Activated CD4-positive, alpha-beta T cell treated with anti-CD3 and anti-CD28 coated beads, Interleukin-2, Interleukin-6, amounts not matched to agents 100 ng/mL and 50 ng/mL, durations not matched to agents 16 hours and 8 hours (primary cell): ENCODE results near the gene PCSK6.

ENCODE experiments used
- DNase-seq: peaks from one replicate; pipeline ENCODE4 v3.0.0-alpha.2; 2020

Gene PCSK6

DNA sequence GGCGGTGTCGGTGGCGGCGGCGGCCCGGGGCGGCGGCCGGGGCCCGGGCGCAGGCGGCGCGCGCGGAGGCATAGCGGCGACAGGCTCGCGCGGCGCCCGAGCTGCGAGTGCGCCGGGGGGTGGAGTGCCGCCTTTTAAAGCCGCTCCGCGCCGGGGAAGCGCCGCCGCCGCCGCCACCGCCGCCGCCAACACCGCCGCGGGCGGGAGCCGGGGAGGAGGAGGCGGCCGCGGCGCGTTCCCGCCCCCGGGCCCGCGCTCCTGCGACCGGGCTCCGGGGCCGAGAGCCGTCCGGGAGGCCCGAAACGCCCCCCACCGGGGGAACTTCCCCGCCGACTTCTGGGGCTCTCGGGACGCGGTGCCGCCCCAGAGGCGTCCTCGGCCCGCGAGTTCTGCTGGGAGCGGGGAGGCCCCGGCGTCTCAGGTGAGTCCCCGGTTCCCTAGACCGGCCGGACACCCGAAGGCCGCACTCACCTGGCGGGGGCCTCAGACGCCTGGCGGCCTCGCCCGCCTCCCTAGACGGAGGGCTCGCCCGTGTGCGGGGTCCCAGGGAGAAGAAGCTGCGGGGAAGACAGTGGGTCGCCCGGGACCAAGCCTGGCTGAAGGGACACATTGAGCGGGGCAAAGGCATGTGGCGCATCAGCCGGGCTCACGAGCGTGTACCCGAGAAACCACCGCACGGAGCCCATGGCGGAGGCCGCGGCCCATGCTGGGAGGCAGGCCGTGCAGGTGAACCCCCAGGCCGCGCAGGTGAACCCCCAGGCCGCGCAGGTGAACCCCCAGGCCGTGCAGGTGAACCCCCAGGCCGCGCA is at the start of gene PCSK6:
TSS of gene PCSK6 (minus strand) at position 109 of the 809 bp plus-strand sequence. CDS start at position 72, 37 bp downstream.
- peak; percentile 23 for DNase-seq

DNA sequence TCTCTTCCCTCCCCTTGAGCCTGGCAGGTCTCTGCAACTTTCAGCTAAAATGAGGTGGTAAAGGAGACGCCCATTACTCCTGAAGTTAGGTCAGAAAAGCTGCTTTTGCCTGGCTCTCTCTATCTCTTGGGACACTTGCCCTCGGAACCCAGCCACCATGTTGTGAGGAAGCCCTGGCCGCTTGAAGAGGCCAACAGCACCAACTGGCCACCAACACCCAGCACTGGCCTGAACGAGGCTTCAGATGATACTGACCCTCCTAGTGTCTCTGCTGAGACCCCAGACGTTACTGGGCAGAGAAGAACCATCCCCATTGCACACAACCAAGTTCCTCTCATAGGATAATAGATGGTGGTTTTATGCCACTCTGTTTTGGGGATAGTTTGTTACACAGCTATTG is 49.5 kb upstream of the PCSK6 start:
- DNase-seq: no peak

DNA sequence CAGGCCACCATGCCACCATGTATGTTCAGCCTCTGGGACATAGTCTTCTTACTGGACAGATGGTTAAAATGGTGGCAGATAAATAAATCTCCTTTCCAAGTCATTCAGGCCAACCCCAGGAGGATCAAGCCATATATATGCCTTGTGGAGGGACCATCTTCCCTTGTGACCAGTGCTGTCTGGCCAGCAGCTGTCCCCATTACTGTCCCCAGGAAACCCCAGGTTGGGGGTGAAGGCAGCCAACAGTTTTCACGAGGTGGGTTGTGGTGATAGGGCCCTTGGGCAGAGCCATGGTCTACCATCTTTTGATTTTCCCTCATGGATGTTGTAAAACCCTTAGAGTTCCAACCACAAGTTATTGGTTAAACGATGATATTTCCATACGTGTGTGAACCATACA is 48.7 kb upstream of the PCSK6 start:
- DNase-seq: no peak

DNA sequence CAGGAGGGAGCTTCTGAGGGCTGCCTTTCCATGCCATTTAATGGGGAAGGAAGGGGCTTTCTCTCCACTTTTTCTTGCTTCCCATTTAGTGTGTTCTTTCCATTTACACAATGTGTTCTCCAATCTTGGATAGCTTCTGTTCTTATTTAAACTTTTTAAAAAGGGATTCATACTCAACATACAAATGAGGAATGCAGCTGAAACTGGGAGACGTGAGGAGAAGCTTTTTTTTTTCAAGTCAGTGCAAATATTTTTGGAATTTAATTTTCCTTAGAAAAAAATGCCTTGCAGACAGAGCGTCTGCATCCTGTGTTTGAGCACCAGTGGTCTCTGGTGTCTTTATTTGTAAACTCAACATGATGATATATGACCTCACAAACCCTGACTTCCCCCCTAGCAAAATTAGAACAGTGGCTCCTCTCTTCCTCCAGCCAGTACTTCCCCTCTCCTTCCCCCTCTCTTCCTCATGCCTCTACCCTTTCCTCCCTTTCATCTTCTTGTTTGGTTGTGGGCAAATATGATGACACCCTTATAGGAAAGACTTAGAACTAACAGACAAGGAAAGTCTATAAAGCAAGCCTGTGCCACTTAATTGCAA is 48.1 kb upstream of the PCSK6 start:
- DNase-seq: no peak

DNA sequence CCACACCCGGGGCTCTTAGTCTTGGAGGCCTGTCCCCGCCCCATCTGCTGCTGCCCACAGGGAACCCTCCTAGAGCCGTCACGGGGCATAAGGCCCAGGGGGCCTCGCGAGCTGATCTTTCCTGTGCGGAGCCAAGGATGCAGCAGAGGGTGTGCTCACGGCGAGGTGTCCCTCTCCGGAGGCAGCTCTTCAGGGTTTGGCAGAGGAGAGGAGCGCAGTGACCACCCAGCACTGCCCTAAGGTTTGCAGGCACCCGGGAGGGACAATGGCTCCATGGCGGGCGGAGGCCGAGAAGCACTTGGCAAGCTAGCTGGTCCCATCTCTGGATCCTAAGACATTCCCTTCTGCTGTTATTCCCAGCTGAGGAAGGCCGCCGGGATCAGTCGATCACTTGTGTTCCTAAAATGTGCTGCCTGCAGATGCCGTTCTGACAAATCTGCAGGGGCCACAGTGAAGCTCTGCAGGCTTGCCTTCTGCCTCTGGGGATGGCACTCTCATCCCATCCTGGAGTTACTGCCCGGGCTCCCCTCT is 47.4 kb upstream of the PCSK6 start:
- no peak for DNase-seq

DNA sequence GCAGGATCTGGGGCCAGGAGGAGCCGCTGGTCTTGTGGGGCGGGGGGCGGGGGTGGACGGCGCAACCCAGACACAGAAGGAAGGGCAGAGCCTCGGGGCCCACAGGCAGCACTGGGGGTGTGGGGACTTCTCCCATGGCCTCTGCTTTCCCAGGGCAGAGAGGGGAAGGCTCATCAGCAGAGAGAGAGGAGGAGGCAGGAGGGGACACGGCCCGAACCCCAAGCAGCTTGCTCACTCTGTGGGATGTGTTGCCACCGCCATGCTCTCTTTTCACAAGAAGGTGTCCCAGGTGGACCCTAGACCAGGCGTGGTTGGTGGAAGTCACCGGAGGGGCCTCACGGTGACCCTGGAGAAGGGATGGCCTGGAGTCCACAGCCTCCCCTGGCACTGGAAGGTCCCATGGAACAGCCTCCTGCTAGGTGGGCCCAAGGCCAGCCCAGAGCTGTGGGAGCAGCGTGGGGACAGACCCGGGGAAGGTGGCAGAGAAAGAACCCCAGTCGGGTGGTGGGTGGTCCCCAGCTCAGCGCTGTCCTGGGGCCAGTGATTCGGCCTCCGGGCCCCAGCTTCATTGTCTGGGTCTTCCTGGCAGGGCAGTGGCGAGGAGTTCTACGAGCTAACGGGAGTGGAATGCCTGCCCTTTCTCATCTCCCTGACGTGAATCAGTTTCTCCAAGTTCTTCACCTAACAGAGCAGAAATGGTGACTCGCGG is 46.8 kb upstream of the PCSK6 start:
- no peak for DNase-seq

DNA sequence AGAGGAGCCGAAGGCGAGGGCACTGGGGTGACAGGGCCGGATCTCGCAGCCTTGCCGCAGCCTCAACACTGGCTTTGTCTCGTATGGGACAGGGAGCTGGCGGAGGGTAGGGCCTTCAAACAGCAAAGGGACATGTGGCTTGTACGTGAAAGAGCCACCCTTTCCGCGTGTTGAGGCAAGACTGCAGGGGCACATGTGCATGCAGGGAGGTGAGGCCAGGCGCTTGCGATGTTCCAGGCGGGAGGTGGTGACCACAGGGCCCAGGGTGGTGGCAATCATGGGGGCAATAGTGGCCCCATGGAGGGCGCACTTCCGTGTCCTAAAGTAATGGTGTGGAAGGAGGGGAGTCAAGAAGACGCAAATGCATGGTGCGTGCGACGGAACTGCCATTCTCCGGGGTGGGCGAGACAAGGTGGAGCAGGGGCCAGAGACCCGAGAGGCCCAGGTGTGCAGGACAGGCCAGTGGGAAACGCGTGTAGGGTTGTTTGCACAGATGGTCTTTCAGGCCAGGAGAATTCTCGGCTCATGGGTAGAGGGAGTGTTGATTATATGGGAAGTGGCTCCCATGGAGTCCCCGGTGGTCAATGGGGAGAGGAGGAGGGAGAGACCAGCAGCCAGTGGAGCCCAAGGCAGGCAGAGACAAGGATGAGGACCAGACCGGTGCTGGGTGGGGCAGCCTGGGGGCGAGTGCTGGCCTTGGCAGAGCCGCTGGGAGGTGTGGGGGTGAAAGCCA is 45.8 kb upstream of the PCSK6 start:
- no peak for DNase-seq

DNA sequence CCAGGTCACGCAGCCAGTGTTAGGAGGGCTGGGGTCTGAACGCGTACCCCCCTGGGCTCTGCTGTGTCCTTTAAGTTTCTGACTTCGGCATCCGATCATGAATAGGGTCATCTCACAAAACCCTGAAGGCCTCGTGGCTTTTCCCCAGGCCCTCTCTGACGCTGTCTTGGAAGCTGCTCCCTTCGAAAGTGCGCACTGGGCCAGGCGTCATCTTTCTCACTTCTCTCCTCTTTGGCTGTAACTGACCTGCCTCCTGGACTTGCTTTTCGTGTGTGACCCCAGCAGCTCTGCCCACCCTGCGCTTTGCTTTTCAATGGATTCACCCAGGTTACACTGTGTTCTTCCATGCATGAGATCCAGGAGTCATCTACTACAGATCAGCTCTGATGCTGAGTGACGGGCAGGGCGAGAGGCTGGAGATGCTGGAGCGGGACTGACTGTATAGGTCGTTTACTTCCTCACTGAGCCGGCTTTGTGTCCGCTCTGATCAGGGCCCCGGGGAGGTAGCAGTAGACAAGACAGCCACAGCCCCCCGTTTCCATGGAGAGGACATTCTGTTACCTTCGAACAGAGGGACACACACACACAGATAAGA is 45.0 kb upstream of the PCSK6 start:
- no peak for DNase-seq

DNA sequence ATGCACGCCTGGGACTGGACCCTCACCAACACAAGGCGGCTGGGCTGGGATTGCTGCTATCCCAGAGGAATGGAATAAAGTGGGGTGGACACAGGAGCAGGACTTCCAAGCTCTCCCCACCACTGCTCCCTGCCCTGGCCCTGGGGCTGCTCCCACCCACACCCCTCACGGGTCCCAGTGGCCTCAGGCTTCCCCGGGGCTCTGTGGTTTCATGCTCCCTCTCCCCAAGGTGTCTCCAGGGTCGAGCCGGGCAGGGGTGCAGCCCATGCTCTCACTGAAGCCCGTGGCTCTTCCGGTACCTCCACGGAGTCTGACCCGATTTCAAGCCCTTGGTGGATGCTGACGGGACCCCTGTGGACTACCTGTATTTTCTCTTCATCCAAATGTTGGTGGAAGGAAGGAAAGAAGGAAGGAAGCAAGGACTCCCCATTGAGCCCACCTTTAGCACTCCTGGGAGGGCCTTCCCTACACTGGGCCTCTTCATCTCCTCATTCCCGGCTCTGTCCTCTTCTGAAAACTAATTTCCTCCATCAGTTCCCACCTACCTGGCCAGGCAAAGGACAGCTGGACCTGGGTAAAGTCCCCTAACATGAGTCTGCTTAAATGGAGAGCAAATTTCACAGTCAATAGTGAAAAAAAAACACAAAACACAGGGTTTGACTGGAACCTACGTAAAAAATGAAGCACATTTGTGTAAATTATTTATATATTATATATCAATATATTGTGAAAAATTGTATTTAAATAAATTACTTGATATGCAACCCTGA is 44.0 kb upstream of the PCSK6 start:
- no peak for DNase-seq

DNA sequence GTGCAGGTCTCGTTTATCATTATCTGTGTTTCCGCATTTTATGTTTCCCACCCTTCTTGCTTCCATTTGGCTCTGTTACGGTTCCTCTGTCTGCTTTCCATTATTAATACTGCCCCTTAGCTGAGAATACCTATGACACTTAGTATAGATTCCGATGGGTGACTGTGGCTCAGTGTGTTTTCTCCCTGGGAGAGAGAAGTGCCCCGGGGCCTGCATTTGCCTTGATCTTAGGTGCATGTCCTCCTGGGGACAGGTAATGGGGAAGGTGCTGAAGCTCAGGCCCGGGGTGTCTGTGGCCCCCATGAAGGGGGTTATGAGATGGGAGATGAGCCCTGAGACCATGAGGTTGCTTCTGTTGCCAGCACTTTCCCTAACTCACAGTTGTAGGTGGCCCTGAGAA is 43.4 kb upstream of the PCSK6 start:
- DNase-seq: no peak

DNA sequence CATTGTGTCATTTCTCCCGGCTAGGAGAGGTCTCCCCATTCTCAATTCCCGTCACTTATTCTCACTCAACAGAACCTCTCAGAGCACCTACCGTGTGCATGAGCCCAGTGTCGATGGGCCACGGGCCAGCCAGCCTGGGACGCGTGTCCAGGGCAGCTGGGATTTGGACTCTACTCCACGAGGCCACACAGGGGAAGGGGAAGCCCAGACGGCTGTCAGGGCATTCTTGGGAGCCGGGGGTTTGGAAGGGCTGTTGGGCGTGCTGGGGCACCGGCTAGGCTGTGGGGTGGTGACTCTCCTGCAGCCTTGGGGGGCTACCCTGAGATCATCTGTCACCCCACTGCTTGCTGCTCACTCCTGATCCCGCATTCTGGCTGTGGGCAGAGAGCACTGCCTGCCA is 41.7 kb upstream of the PCSK6 start:
- no peak for DNase-seq

DNA sequence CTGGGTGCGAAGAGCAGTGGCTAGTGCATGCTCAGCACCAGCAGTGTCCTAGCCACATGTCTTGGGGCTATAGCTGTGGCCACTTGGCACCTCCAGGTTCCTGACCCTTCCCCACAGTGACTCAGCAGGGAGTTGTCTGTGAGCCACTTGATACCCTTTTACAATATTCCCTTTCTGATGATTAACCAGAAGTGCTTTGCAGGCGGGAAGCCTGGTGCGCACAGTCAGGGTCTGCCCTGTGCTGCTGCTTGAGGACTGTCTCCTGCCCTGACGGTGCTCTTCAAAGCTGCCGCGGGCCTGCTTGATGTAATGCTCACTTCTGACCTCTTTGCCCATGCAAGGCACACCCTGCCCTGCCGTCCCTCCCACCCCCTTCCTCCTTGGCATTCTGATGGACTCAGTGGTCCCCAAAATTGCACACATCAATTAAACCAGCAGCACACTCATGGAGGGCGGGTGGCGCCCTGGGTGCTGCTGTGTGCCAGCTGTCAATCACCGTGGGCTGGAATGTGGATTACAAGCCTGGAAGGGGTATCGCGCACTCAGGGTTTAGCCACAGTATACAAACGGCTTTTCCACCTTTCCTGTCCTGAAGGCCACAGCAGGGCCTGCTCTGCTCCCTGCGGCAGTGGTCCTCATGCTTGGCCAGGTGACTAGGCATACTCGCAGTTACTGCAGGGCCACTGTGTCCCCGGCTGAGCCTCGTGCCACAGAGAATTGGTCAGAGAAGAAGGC is 40.9 kb upstream of the PCSK6 start:
- no peak for DNase-seq

DNA sequence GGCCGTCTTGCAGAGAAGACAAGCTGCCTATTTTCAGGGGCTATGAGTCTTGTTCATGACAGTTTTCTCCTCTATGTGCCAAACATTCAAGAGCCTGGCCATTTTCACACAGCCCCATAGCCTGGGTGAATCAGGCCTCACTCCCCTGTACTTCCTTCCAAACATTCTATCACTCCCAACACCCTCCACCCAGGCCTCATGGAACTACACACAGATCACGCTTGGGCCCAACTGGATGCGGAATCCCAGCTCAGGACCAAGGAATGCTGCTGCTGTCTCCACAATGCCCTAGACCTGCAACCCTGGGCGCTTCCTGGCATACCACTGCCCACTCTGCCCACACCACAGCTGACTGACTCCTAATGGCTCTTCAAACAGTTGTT is 39.4 kb upstream of the PCSK6 start:
- no peak for DNase-seq

DNA sequence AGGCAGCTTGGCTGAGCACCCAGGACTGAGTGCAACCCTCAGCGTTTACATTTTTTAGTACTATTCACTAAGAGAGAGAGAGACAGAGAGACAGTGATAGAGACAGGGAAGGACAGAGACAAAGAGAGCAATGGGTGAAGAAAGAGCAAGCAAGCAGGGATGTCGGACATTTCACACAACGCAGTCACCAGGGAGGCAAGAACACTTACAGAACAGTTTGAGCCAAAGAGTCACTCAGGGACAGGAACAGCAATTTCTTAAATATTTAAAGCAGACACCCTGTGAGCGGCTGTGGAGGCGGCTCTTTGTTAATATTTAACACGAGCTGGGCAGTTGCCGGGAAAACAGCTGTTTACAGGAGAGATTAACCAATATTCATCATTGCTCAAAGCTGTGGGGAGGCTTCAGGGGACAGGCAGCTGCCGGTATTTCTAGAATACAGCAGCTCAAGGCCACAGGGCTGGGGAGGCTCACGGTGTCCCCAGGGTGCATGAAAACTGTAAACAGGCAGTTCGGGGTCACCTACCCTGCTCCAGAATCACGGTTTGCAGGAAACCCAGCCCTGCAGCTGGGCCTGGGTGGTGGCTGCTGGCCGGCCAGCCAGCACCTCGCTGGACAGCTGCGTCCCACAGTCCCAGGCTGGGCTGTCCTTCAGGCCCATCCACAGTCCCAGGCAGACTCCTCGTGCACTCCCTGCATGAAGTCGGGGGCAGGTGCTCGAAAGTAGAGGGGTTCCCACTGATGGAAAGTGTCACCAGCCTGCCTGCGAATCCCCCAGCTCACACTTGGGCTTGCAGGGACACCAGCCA is 38.8 kb upstream of the PCSK6 start:
- no peak for DNase-seq

DNA sequence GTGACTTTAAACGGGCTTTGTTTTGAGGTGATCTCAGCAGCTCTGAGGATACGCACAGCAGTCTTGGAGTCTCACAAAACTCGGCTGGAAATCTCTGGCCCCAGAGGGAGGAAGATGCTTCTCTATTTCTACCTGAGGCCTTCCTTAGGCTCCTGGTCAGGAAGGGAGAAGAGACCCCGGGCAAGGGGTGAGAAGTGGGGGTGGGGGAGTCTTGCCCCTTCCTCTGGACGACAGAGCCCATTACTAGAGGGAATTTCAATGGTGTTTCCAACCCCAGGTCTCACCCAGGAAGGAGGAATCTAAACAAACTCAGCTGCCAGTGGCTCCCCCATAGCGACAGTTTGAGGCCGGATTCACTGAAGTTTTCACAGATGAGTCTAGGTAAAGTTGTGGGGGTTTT is 37.4 kb upstream of the PCSK6 start:
- DNase-seq: no peak

DNA sequence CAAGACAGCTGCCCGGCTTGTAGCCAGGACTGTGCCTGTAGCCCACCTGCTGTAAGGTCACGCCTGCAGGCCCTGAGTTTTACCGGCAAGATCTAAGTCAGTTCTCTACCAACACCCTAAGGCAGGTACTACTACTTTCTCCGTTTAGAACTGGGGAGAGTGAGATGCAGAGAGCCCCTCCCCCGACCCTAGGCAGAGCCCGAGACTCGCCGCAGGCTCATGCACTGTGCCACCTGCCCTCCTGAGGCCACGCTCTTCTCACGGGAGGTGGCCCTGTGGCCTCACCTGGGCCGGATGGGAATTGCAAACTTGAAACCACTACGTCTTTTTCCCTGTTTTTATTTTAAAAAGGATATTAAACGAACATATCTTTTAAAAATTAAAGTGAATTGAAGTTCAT is 36.9 kb upstream of the PCSK6 start:
- no peak for DNase-seq

DNA sequence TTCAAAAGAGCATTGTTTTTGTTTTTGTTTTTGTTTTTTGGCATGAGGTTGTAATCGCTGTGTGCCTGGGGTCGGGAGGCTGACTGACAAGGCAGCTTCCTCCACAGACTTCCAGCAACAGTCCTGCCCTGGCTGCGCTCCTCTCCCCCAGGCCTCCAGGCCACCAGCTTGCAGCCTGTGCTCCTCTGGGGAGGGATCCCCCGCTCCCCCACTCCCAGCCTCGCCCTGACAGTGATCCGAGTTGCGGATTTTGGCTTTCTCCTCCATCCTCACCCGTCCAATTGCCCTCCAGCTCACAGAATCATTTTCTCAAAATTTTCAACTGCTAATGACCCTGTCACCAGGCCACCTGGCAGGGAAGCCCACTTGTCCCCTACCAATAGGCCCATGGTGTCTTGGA is 36.5 kb upstream of the PCSK6 start:
- DNase-seq: no peak

DNA sequence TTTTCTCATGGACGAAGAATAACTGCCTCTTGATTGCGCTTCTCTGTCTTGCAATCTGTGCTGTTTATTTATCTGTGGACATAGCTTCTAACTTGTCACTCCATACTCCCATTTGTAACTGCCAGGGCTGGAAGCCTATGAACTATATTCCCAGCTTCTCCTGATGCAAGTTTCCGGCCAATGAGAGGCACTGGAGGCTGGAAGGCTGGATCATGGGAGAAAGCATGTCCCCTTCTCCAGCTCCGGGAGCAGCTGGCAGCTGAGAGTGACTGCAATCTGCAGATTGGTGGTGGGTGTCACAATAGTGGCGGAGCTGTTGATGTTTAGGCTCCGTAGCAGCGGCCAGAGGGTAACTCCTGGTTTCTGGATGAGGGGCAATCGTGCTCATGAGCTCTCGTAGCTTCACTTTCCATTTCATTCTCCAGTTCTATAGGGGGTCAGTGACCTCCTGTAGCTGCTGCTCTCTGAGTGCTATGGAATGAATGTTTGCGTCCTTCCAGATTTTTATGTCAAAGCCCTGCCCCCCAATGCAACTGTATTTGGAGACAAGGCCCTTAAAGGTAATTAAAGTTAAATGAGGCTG is 35.7 kb upstream of the PCSK6 start:
- DNase-seq: no peak

DNA sequence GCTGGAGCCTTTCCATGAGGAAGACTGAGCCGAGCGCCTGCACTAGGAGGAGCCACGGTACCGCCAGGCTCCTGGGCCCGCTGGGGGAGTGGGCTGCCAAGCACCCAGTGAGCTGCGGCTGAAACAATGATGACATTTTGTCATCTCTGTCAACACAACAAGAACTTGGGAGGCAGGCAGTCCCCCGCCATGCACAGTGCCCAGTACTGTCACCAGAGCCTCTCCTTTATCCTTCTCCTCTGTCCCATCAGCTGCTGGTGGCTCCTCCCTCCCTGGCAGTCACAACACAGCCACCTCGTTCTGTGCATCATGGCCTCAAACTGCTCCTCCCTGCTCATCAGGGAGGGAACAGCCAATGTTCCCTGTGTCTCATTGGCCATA is 34.0 kb upstream of the PCSK6 start:
- DNase-seq: no peak
